GM23338 (cell line): ENCODE results near the gene ITSN2.

Experiments used
- CREB1 ChIP-seq: fragments of 250-450 bp; sonication (Bioruptor Pico); IDR thresholded peaks from 2 replicates; pipeline ENCODE4 v1.5.0; 2020; ENCODE audit warnings: low read depth, mild to moderate bottlenecking, moderate library complexity
- CTCF ChIP-seq, 2 experiments: fragments of 200-600 bp in 1 of 2; sonication (generic) in 1 of 2; conservative IDR thresholded peaks; 2 replicates each; pipeline versions ENCODE4 v1.5.1 to v1.6.1; 2016 to 2017; ENCODE audit warnings: antibody characterized with exemption in 2 of 2, low read depth in 2 of 2, mild to moderate bottlenecking in 2 of 2, moderate library complexity in 1 of 2
- EZH2 ChIP-seq: fragments of 200-600 bp; sonication (generic); IDR thresholded peaks from one replicate; pipeline ENCODE4 v1.8.0; 2017; ENCODE audit warnings: antibody characterized with exemption, mild to moderate bottlenecking, low read depth; ENCODE audit not compliant: unreplicated experiment
- EZH2phosphoT487 ChIP-seq: fragments of 200-600 bp; sonication (generic); IDR thresholded peaks from one replicate; pipeline ENCODE4 v1.8.1; 2018; ENCODE audit warnings: antibody characterized with exemption; ENCODE audit not compliant: unreplicated experiment
- JUNB ChIP-seq: IDR thresholded peaks from one replicate; pipeline ENCODE4 v1.6.1; 2016; ENCODE audit warnings: antibody characterized with exemption; ENCODE audit not compliant: unreplicated experiment
- NANOG ChIP-seq: IDR thresholded peaks from 2 replicates; pipeline ENCODE4 v1.6.1; 2016; ENCODE audit warnings: antibody characterized with exemption, borderline replicate concordance
- POLR2AphosphoS5 ChIP-seq: IDR thresholded peaks from 2 replicates; pipeline ENCODE4 v1.6.1; 2016; ENCODE audit warnings: antibody characterized with exemption, low read depth
- STAT1 ChIP-seq: IDR thresholded peaks from one replicate; pipeline ENCODE4 v1.6.1; 2016; ENCODE audit warnings: antibody characterized with exemption; ENCODE audit not compliant: unreplicated experiment
- TF ChIP-seq, protein P1 (sequence below): fragments of 250-450 bp; sonication (Bioruptor Pico); IDR thresholded peaks from 2 replicates; pipeline ENCODE4 v1.5.0; 2020; ENCODE audit warnings: mild to moderate bottlenecking, moderate library complexity
- TF ChIP-seq, protein P2 (sequence below): IDR thresholded peaks from one replicate; pipeline ENCODE4 v1.6.1; 2018; ENCODE audit warnings: antibody characterized with exemption; ENCODE audit not compliant: unreplicated experiment

DNA sequence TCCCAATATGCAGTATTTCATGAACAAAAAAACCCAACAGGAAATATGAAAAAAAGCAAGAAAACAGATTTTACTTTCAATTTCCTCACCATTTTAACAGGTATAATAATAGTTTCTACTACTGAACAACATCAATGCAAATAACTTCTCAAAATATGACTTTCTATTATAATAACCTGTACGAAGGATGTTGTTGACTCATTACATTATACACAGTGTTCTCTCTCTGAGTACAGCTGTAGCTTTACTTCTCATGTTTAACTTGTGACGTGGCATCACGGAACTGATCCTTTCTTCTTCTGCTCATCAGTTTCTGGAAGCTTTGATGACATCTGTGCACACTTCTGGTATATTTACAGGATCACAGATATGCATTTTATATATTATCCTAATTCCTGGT is 145.5 kb downstream of the ITSN2 start:
- TF ChIP-seq CTCF (conservative IDR thresholded peaks at IDR 0.05; ENCODE audit: low read depth in 2 of 2) (no peak), EZH2 (no peak), POLR2AphosphoS5 (no peak), NANOG (no peak), EZH2phosphoT487 (no peak), STAT1 (no peak), JUNB (no peak), CREB1 (no peak)
- TF ChIP-seq, protein P1, sequence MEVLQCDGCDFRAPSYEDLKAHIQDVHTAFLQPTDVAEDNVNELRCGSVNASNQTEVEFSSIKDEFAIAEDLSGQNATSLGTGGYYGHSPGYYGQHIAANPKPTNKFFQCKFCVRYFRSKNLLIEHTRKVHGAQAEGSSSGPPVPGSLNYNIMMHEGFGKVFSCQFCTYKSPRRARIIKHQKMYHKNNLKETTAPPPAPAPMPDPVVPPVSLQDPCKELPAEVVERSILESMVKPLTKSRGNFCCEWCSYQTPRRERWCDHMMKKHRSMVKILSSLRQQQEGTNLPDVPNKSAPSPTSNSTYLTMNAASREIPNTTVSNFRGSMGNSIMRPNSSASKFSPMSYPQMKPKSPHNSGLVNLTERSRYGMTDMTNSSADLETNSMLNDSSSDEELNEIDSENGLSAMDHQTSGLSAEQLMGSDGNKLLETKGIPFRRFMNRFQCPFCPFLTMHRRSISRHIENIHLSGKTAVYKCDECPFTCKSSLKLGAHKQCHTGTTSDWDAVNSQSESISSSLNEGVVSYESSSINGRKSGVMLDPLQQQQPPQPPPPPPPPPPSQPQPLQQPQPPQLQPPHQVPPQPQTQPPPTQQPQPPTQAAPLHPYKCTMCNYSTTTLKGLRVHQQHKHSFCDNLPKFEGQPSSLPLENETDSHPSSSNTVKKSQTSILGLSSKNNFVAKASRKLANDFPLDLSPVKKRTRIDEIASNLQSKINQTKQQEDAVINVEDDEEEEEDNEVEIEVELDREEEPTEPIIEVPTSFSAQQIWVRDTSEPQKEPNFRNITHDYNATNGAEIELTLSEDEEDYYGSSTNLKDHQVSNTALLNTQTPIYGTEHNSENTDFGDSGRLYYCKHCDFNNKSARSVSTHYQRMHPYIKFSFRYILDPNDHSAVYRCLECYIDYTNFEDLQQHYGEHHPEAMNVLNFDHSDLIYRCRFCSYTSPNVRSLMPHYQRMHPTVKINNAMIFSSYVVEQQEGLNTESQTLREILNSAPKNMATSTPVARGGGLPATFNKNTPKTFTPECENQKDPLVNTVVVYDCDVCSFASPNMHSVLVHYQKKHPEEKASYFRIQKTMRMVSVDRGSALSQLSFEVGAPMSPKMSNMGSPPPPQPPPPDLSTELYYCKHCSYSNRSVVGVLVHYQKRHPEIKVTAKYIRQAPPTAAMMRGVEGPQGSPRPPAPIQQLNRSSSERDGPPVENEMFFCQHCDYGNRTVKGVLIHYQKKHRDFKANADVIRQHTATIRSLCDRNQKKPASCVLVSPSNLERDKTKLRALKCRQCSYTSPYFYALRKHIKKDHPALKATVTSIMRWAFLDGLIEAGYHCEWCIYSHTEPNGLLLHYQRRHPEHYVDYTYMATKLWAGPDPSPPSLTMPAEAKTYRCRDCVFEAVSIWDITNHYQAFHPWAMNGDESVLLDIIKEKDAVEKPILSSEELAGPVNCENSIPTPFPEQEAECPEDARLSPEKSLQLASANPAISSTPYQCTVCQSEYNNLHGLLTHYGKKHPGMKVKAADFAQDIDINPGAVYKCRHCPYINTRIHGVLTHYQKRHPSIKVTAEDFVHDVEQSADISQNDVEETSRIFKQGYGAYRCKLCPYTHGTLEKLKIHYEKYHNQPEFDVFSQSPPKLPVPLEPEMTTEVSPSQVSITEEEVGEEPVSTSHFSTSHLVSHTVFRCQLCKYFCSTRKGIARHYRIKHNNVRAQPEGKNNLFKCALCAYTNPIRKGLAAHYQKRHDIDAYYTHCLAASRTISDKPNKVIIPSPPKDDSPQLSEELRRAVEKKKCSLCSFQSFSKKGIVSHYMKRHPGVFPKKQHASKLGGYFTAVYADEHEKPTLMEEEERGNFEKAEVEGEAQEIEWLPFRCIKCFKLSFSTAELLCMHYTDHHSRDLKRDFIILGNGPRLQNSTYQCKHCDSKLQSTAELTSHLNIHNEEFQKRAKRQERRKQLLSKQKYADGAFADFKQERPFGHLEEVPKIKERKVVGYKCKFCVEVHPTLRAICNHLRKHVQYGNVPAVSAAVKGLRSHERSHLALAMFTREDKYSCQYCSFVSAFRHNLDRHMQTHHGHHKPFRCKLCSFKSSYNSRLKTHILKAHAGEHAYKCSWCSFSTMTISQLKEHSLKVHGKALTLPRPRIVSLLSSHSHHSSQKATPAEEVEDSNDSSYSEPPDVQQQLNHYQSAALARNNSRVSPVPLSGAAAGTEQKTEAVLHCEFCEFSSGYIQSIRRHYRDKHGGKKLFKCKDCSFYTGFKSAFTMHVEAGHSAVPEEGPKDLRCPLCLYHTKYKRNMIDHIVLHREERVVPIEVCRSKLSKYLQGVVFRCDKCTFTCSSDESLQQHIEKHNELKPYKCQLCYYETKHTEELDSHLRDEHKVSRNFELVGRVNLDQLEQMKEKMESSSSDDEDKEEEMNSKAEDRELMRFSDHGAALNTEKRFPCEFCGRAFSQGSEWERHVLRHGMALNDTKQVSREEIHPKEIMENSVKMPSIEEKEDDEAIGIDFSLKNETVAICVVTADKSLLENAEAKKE (CRISPR knock-in tag): no peak
- TF ChIP-seq, protein P2, sequence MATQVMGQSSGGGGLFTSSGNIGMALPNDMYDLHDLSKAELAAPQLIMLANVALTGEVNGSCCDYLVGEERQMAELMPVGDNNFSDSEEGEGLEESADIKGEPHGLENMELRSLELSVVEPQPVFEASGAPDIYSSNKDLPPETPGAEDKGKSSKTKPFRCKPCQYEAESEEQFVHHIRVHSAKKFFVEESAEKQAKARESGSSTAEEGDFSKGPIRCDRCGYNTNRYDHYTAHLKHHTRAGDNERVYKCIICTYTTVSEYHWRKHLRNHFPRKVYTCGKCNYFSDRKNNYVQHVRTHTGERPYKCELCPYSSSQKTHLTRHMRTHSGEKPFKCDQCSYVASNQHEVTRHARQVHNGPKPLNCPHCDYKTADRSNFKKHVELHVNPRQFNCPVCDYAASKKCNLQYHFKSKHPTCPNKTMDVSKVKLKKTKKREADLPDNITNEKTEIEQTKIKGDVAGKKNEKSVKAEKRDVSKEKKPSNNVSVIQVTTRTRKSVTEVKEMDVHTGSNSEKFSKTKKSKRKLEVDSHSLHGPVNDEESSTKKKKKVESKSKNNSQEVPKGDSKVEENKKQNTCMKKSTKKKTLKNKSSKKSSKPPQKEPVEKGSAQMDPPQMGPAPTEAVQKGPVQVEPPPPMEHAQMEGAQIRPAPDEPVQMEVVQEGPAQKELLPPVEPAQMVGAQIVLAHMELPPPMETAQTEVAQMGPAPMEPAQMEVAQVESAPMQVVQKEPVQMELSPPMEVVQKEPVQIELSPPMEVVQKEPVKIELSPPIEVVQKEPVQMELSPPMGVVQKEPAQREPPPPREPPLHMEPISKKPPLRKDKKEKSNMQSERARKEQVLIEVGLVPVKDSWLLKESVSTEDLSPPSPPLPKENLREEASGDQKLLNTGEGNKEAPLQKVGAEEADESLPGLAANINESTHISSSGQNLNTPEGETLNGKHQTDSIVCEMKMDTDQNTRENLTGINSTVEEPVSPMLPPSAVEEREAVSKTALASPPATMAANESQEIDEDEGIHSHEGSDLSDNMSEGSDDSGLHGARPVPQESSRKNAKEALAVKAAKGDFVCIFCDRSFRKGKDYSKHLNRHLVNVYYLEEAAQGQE: no peak
